IMR-90 (cell line): Measurements from ENCODE around the gene PPP1R13B. TPM values are rescaled to one million over a fixed set of nuclear protein-coding genes. Genes with fewer than 3 reads are reported as not detected.
"Not testable (repeated sequence)": the region's sequence is repeated elsewhere in the genome, so short reads cannot be mapped to it uniquely, and the experiment has no call there.

Experiments used
- ATAC-seq: fragments of 200-7000 bp; cut with Tn5 transposase; 2 replicates; pipeline ENCODE4 v1.9.1; 2020; ENCODE audit warnings: low read depth, mild to moderate bottlenecking, moderate library complexity
- BruUV-seq: library from RNA; stranded (reverse); fragments of 400-500 nt; replicated peaks from 2 replicates; lab custom pipeline; 2021; lab: Mats Ljungman, UMichigan
- CTCF ChIA-PET: fragments of 300-600 bp; formaldehyde crosslinking; extraction: SDS; loops from one replicate; lab custom pipeline; 2021; ENCODE audit warnings: antibody characterized with exemption; lab: Yijun Ruan, JAX
- POLR2A ChIA-PET: fragments of 300-600 bp; sonication (Branson Sonifier 250); formaldehyde crosslinking; loops from one replicate; lab custom pipeline; 2022; ENCODE audit warnings: antibody characterized with exemption; ENCODE audit not compliant: unreplicated experiment; lab: Charles Lee
- DNase-seq: peaks from one replicate; pipeline ENCODE4 v3.0.0; 2013
- H2AFZ ChIP-seq: replicated peaks from 2 replicates; pipeline ENCODE3; 2013; ENCODE audit warnings: low read length, mild to moderate bottlenecking; ENCODE audit not compliant: poor library complexity
- H2AK5ac ChIP-seq: 2 replicates; pipeline ENCODE4 v1.6.1; 2013; ENCODE audit warnings: low read depth, low read length, inconsistent platforms
- H2AK9ac ChIP-seq: replicated peaks from 2 replicates; pipeline ENCODE3; 2013; ENCODE audit warnings: mild to moderate bottlenecking, low read depth, low read length, moderate library complexity; ENCODE audit not compliant: poor library complexity
- H2BK120ac ChIP-seq: 2 replicates; pipeline ENCODE4 v1.6.1; 2013; ENCODE audit warnings: low read depth, low read length, inconsistent platforms
- H2BK15ac ChIP-seq: 3 replicates; pipeline ENCODE4 v1.6.1; 2013; ENCODE audit warnings: low read depth, low read length, inconsistent platforms
- H2BK20ac ChIP-seq: 2 replicates; pipeline ENCODE4 v1.6.1; 2013; ENCODE audit warnings: low read depth, mild to moderate bottlenecking, inconsistent platforms, low read length, moderate library complexity
- H2BK5ac ChIP-seq: 2 replicates; pipeline ENCODE4 v1.6.1; 2013; ENCODE audit warnings: mild to moderate bottlenecking, low read depth, low read length, inconsistent platforms; ENCODE audit not compliant: poor library complexity, severe bottlenecking
- H3K14ac ChIP-seq: replicated peaks from 2 replicates; pipeline ENCODE4 v1.6.1; 2013; ENCODE audit warnings: low read depth, low read length, inconsistent platforms
- H3K18ac ChIP-seq: 2 replicates; pipeline ENCODE4 v1.6.1; 2013; ENCODE audit warnings: low read depth, low read length, control low read depth
- H3K23ac ChIP-seq: 2 replicates; pipeline ENCODE4 v1.6.1; 2013; ENCODE audit warnings: low read depth, low read length, inconsistent platforms
- H3K27ac ChIP-seq: 2 replicates; pipeline ENCODE4 v1.5.1; 2013; ENCODE audit warnings: mild to moderate bottlenecking, control low read depth, low read length; ENCODE audit not compliant: insufficient read depth
- H3K27me3 ChIP-seq: 2 replicates; pipeline ENCODE4 v1.6.1; 2013; ENCODE audit warnings: low read length; ENCODE audit not compliant: control insufficient read depth, insufficient read depth
- H3K36me3 ChIP-seq: 2 replicates; pipeline ENCODE4 v1.6.1; 2013; ENCODE audit warnings: low read length, mixed read lengths; ENCODE audit not compliant: control insufficient read depth, insufficient read depth
- H3K4ac ChIP-seq: 2 replicates; pipeline ENCODE4 v1.6.1; 2013; ENCODE audit warnings: low read depth, low read length, inconsistent platforms
- H3K4me1 ChIP-seq: 2 replicates; pipeline ENCODE4 v1.6.1; 2013; ENCODE audit warnings: low read length, mixed read lengths; ENCODE audit not compliant: control insufficient read depth, insufficient read depth
- H3K4me2 ChIP-seq: 2 replicates; pipeline ENCODE4 v1.6.1; 2013; ENCODE audit warnings: low read depth, mild to moderate bottlenecking, control low read depth, low read length, moderate library complexity
- H3K4me3 ChIP-seq: 2 replicates; pipeline ENCODE4 v1.5.1; 2013; ENCODE audit warnings: low read depth, mild to moderate bottlenecking, control low read depth, low read length, moderate library complexity; ENCODE audit not compliant: insufficient read depth
- H3K56ac ChIP-seq: 2 replicates; pipeline ENCODE4 v1.6.1; 2013; ENCODE audit warnings: low read length, inconsistent platforms; ENCODE audit not compliant: insufficient read depth; ENCODE audit errors: extremely low read depth
- H3K79me1 ChIP-seq, 2 experiments: 2 replicates each; pipeline ENCODE4 v1.6.1; 2013; ENCODE audit warnings: low read length in 2 of 2, inconsistent platforms in 1 of 2, low read depth in 1 of 2
- H3K9ac ChIP-seq: 2 replicates; pipeline ENCODE4 v1.6.1; 2013; ENCODE audit warnings: low read depth, low read length, control low read depth
- H3K9me1 ChIP-seq: 2 replicates; pipeline ENCODE4 v1.6.1; 2013; ENCODE audit warnings: low read length, inconsistent platforms; ENCODE audit not compliant: insufficient read depth
- H3K9me3 ChIP-seq: 2 replicates; pipeline ENCODE4 v1.6.1; 2013; ENCODE audit warnings: low read length; ENCODE audit not compliant: control insufficient read depth, insufficient read depth
- H4K20me1 ChIP-seq: 2 replicates; pipeline ENCODE4 v1.6.1; 2013; ENCODE audit warnings: low read length, inconsistent platforms; ENCODE audit not compliant: insufficient read depth
- H4K5ac ChIP-seq: 2 replicates; pipeline ENCODE4 v1.6.1; 2013; ENCODE audit warnings: mild to moderate bottlenecking, low read depth, low read length, control low read depth
- H4K8ac ChIP-seq, 2 experiments: 2 replicates each; pipeline ENCODE4 v1.6.1; 2013; ENCODE audit warnings: low read depth in 2 of 2, low read length in 2 of 2, control low read depth in 1 of 2, inconsistent platforms in 1 of 2
- H4K91ac ChIP-seq: 2 replicates; pipeline ENCODE4 v1.6.1; 2013; ENCODE audit warnings: low read depth, low read length, inconsistent platforms; ENCODE audit not compliant: insufficient read depth
- CEBPB ChIP-seq: IDR thresholded peaks from 2 replicates; pipeline ENCODE4 v1.6.1; 2012; ENCODE audit warnings: low read depth, low read length, improper control_type of control experiment
- CTCF ChIP-seq: conservative IDR thresholded peaks from 2 replicates; pipeline ENCODE4 v1.5.1; 2012; ENCODE audit warnings: mild to moderate bottlenecking, low read depth, low read length, improper control_type of control experiment
- MAFK ChIP-seq: IDR thresholded peaks from 2 replicates; pipeline ENCODE4 v1.6.1; 2012; ENCODE audit warnings: low read depth, low read length, improper control_type of control experiment
- MAZ ChIP-seq: IDR thresholded peaks from 2 replicates; pipeline ENCODE4 v1.6.1; 2012; ENCODE audit warnings: low read depth, mild to moderate bottlenecking, low read length, improper control_type of control experiment, moderate library complexity, borderline replicate concordance
- MXI1 ChIP-seq: IDR thresholded peaks from 2 replicates; pipeline ENCODE4 v1.6.1; 2012; ENCODE audit warnings: low read depth, mild to moderate bottlenecking, low read length, moderate library complexity, borderline replicate concordance
- NFE2L2 ChIP-seq: fragments of 150-350 bp; IDR thresholded peaks from 2 replicates; pipeline ENCODE4 v1.6.1; 2016; ENCODE audit warnings: low read depth, mild to moderate bottlenecking, low read length
- RAD21 ChIP-seq: IDR thresholded peaks from 2 replicates; pipeline ENCODE4 v1.6.1; 2012; ENCODE audit warnings: low read length, improper control_type of control experiment
- RFX5 ChIP-seq: IDR thresholded peaks from 2 replicates; pipeline ENCODE4 v1.8.0; 2012; ENCODE audit warnings: low read depth, mild to moderate bottlenecking, low read length, moderate library complexity
- WGBS, 2 experiments: methylation state at CpG; one replicate each; pipeline versions ENCODE4 v1.1.5 to v1.1.7; 2013; ENCODE audit warnings: missing lambda C conversion rate in 2 of 2; ENCODE audit not compliant: insufficient read length in 1 of 2; ENCODE audit errors: extremely low coverage in 2 of 2; 5-methylcytosine and 5-hydroxymethylcytosine counted together
- dilution Hi-C: fragments of 300-500 bp; cut with HindIII; formaldehyde crosslinking; loops from one replicate; pipeline ENCODE4 v1.14.3; 2018; ENCODE audit warnings: low sequenced_read_pairs; ENCODE audit not compliant: unreplicated experiment
- in situ Hi-C: fragments of 300-500 bp; cut with MboI; formaldehyde crosslinking; loops from 3 replicates; pipeline ENCODE4 v1.14.3; 2019; ENCODE audit warnings: low sequenced_read_pairs, inconsistent platforms, mixed read lengths
- intact Hi-C: fragments of 100-400 bp; cut with micrococcal nuclease; formaldehyde crosslinking; loops from 2 replicates; pipeline ENCODE4 v1.10.0; 2022
- polyA plus RNA-seq, 3 experiments: library from polyadenylated mRNA; depleted of rRNA; stranded (reverse); fragments of >200 nt; gene quantifications; 2 replicates each; pipeline ENCODE4 v1.2.3, GENCODE V29; 2012; ENCODE audit warnings: low replicate concordance in 1 of 3
- total RNA-seq: library from RNA; depleted of rRNA; stranded (reverse); fragments of >200 nt; gene quantifications from 2 replicates; pipeline ENCODE4 v1.2.3, GENCODE V29; 2012

PPP1R13B gene
- total and polyA plus RNA-seq, 2 of the 4 experiments (the other 2 are of a cell fraction): 1.6 to 2.8 TPM

DNA sequence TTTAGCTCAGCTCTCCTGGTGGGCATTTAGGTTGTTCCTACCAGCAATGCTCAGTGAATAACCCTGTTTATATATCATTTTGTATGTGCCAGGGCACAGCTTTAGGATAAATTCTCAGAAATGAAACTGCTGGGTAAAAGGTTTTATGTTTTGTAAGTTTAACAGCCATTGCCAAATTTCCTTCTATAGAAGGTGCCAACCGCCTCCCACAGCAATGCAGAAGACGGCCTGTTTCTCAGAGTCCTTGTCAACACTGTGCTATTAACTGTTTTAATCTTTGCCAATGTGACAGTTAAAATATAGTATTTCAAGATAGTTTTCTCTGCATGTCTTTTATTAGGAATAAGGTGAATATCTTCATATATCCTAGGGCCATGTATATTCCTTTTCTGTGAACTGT is 65.0 kb downstream of the PPP1R13B start:
- H3K14ac ChIP-seq: no peak overlapping the region
- H3K23ac ChIP-seq: no peak overlapping the region
- H3K18ac ChIP-seq: no peak overlapping the region
- no peak overlapping the region for H2AFZ ChIP-seq
- POLR2A ChIA-PET: interaction anchor here (0.6 kb wide), 1 partner anchor 81 kb away, joined by 17 read pairs; no protein-coding TSS in a partner anchor
- H4K5ac ChIP-seq: no peak overlapping the region
- no CpG with 5 or more reads among the region's 2 CpGs for WGBS, 2 experiments
- TF ChIP-seq NFE2L2 (no peak), MAFK (no peak), RAD21 (no peak), CTCF (no peak), MAZ (no peak), RFX5 (no peak), CEBPB (no peak), MXI1 (no peak)
- H3K56ac ChIP-seq: no peak overlapping the region
- BruUV-seq: no TSS peak
- CTCF ChIA-PET: no interaction called here
- no peaks in the 10 kb centered on the region for H3K36me3 ChIP-seq
- 0 out of 2 replicates have a peak, but pooled peaks cover under 1% of the 10 kb centered on the region for H3K9me1 ChIP-seq
- no peak overlapping the region for H2AK5ac ChIP-seq
- H3K79me1 ChIP-seq: no peaks in the 10 kb centered on the region
- no peak overlapping the region for H2AK9ac ChIP-seq
- intact Hi-C loops (no loop called here), in situ Hi-C loops (no loop called here), dilution Hi-C loops (no loop called here)
- H3K4me3 ChIP-seq: no peak overlapping the region
- H3K4me1 ChIP-seq: no peaks in the 10 kb centered on the region
- no peaks in the 10 kb centered on the region for H3K27me3 ChIP-seq
- H2BK5ac ChIP-seq: no peak overlapping the region
- H2BK20ac ChIP-seq: no peak overlapping the region
- H2BK15ac ChIP-seq: no peak overlapping the region
- no peak overlapping the region for H3K27ac ChIP-seq
- H3K9ac ChIP-seq: no peak overlapping the region
- DNase-seq (no peak), ATAC-seq (no peak)
- H4K91ac ChIP-seq: no peak overlapping the region
- H3K9me3 ChIP-seq: no peaks in the 10 kb centered on the region
- no peaks in the 10 kb centered on the region for H4K20me1 ChIP-seq
- no peak overlapping the region for H4K8ac ChIP-seq
- H3K4me2 ChIP-seq: no peak overlapping the region
- H2BK120ac ChIP-seq: no peak overlapping the region
- no peak overlapping the region for H3K4ac ChIP-seq

GRCh38 chr14:103776319-103776718 is 71.1 kb downstream of the PPP1R13B start:
- H4K91ac ChIP-seq, H4K5ac ChIP-seq, H3K4me2 ChIP-seq, H3K4me3 ChIP-seq, H3K4ac ChIP-seq, H3K9ac ChIP-seq, H2BK20ac ChIP-seq, in situ Hi-C loops, H4K20me1 ChIP-seq, H3K27me3 ChIP-seq, H3K27ac ChIP-seq, H3K23ac ChIP-seq, H2AK9ac ChIP-seq, H3K14ac ChIP-seq, intact Hi-C loops, H3K36me3 ChIP-seq, H3K9me1 ChIP-seq, H3K9me3 ChIP-seq, H2AK5ac ChIP-seq, H2BK15ac ChIP-seq, DNase-seq, dilution Hi-C loops, H3K56ac ChIP-seq, H3K79me1 ChIP-seq, ATAC-seq, H2BK120ac ChIP-seq, H3K4me1 ChIP-seq, H2BK5ac ChIP-seq, BruUV-seq, CTCF ChIA-PET, H2AFZ ChIP-seq, H4K8ac ChIP-seq, H3K18ac ChIP-seq: not testable (repeated sequence)
- no CpG with 5 or more reads among the region's 6 CpGs for WGBS, 2 experiments
- POLR2A ChIA-PET: interaction anchor here (0.5 kb wide), 1 partner anchor 12 kb away, joined by 3 read pairs; no protein-coding TSS in a partner anchor
